OCI-LY7 (cell line): Measurements from ENCODE around the gene PNMA6F.

Source experiments
- CTCF ChIP-seq: fragments of 200-600 bp; sonication (generic); conservative IDR thresholded peaks from 2 replicates; pipeline ENCODE4 v1.5.1; 2014; ENCODE audit warnings: mild to moderate bottlenecking, antibody characterized with exemption, low read length, moderate library complexity, mixed read lengths
- EZH2phosphoT487 ChIP-seq: fragments of 200-600 bp; sonication (generic); IDR thresholded peaks from 2 replicates; pipeline ENCODE4 v1.6.1; 2018; ENCODE audit warnings: low read depth, borderline replicate concordance, mild to moderate bottlenecking, mixed run types, antibody characterized with exemption, low read length, moderate library complexity, mixed read lengths

- TF ChIP-seq CTCF = no peak
- TF ChIP-seq EZH2phosphoT487 = no peak
These were observed 6.0 kb upstream of the PNMA6F start for GRCh38 chrX:153327561-153327960.
